Lower leg skin (tissue), 4 donors: ENCODE data around the gene RASSF4. TPM values are rescaled to one million over a fixed set of nuclear protein-coding genes. Genes with fewer than 3 reads are reported as not detected.

Experiments
- DNase-seq, 2 donors: peaks; one replicate each; pipeline ENCODE4 v3.0.0-alpha.2; 2019; ENCODE audit warnings: low spot score in 2 of 2
- H3K4me3 ChIP-seq: fragments of 200-600 bp; sonication (generic); 2 replicates; pipeline ENCODE4 v1.5.1; 2017; ENCODE audit warnings: mild to moderate bottlenecking, low read depth; ENCODE audit not compliant: poor library complexity, severe bottlenecking
- CTCF ChIP-seq, 3 donors: fragments of 450-650 bp; IDR thresholded peaks; one replicate each; pipeline ENCODE4 v1.5.1; 2016; ENCODE audit warnings: antibody characterized with exemption in 3 of 3, mild to moderate bottlenecking in 3 of 3, moderate library complexity in 2 of 3
- POLR2A ChIP-seq, 2 donors: fragments of 450-650 bp; IDR thresholded peaks; one replicate each; pipeline ENCODE4 v1.6.1; 2016 to 2017; ENCODE audit warnings: antibody characterized with exemption in 2 of 2, mild to moderate bottlenecking in 1 of 2, moderate library complexity in 1 of 2
- whole genome bisulfite sequencing, 2 donors: methylation state at CpG; one replicate each; pipeline ENCODE4 v1.1.5; 2018; 5-methylcytosine and 5-hydroxymethylcytosine counted together
- intact Hi-C: fragments of 100-400 bp; cut with DNase I; formaldehyde crosslinking; loops from one replicate; pipeline ENCODE4 v1.15.0; 2023; ENCODE audit warnings: low total_unique reads
- total RNA-seq, 4 donors: library from RNA; depleted of rRNA; stranded (reverse); fragments of >200 nt; gene quantifications; one replicate each; pipeline ENCODE4 v1.1.0, GENCODE V29; 2016

Gene RASSF4
- total RNA-seq, 4 donors from 2014 or later: 4.4 to 11.0 (median 8.9) TPM

- TF ChIP-seq POLR2A (IDR thresholded peaks at IDR 0.05): no peak
- no peak for TF ChIP-seq CTCF (IDR thresholded peaks at IDR 0.05)
- intact Hi-C loops: no loop called here
- WGBS, 2 donors: 89 to 90% methylated on average over 11 to 13 of the region's 13 CpGs
- no peak overlapping the region for H3K4me3 ChIP-seq
- peak in 1 of 2 donors; percentile 79 for DNase-seq
Observed at GRCh38 chr10:44983066-44983894, 23.7 kb downstream of the RASSF4 start.

- TF ChIP-seq CTCF (IDR thresholded peaks at IDR 0.05) (no peak), POLR2A (IDR thresholded peaks at IDR 0.05) (no peak)
- no peak overlapping the region for H3K4me3 ChIP-seq
- intact Hi-C loops: no loop called here
- DNase-seq: no peak
- 93% methylated on average over 7 to 10 of the region's 10 CpGs for WGBS, 2 donors
Observed at GRCh38 chr10:44983895-44984278, 24.3 kb downstream of the RASSF4 start.

- H3K4me3 ChIP-seq: no peak overlapping the region
- DNase-seq: peak in 1 of 2 donors; percentile 80
- WGBS, 2 donors: 96 to 97% methylated on average over 15 of the region's 15 CpGs
- TF ChIP-seq POLR2A (IDR thresholded peaks at IDR 0.05) (no peak), CTCF (IDR thresholded peaks at IDR 0.05) (no peak)
- intact Hi-C loops: no loop called here
Observed at GRCh38 chr10:44984671-44985101, 25.1 kb downstream of the RASSF4 start.

- WGBS, 2 donors: 73 to 81% methylated on average over 9 of the region's 9 CpGs
- intact Hi-C loops: no loop called here
- TF ChIP-seq POLR2A (IDR thresholded peaks at IDR 0.05): no peak
- no peak for TF ChIP-seq CTCF (IDR thresholded peaks at IDR 0.05)
- peak in 1 of 2 donors; percentile 80 for DNase-seq
- no peak overlapping the region for H3K4me3 ChIP-seq
Observed at GRCh38 chr10:44985175-44985681, 25.6 kb downstream of the RASSF4 start.

GRCh38 chr10:44986179-44986578 is 26.6 kb downstream of the RASSF4 start:
- WGBS, 2 donors: 86 to 87% methylated on average over 3 of the region's 3 CpGs
- DNase-seq: peak in 1 of 2 donors; percentile 18
- no peak for TF ChIP-seq POLR2A (IDR thresholded peaks at IDR 0.05)
- TF ChIP-seq CTCF (IDR thresholded peaks at IDR 0.05): no peak
- H3K4me3 ChIP-seq: no peak overlapping the region
- intact Hi-C loops: no loop called here
